Transverse colon (tissue), 4 donors: ENCODE results near the gene CRYZL1. TPM values are rescaled to one million over a fixed set of nuclear protein-coding genes. Genes with fewer than 3 reads are reported as not detected.
A peak's percentile ranks its signal among the peaks of the same experiment; 100 is the strongest.

Experiments
- DNase-seq: peaks from one replicate; pipeline ENCODE4 v3.0.0-alpha.2; 2019
- H3K27ac ChIP-seq, 4 donors: fragments of 200-600 bp; sonication (generic); 2 replicates each; pipeline ENCODE4 v1.5.1; 2016 to 2018; ENCODE audit warnings: inconsistent platforms in 4 of 4
- H3K27me3 ChIP-seq: fragments of 200-600 bp; sonication (generic); 2 replicates; pipeline ENCODE4 v1.5.1; 2017; ENCODE audit warnings: inconsistent platforms
- H3K36me3 ChIP-seq, 4 donors: fragments of 200-600 bp; sonication (generic); 2 replicates each; pipeline ENCODE4 v1.5.1; 2017 to 2019; ENCODE audit warnings: inconsistent platforms in 4 of 4
- H3K4me1 ChIP-seq, 4 donors: fragments of 200-600 bp; sonication (generic); 2 replicates each; pipeline ENCODE4 v1.5.1; 2017 to 2020; ENCODE audit warnings: inconsistent platforms in 4 of 4
- H3K4me3 ChIP-seq, 4 donors: fragments of 200-600 bp; sonication (generic); 1 replicate in 1 of 4; 2 replicates in 3 of 4; pipeline versions ENCODE4 v1.5.1 to v1.6.1; 2017 to 2019; ENCODE audit warnings: inconsistent platforms in 4 of 4
- H3K9me3 ChIP-seq, 2 donors: fragments of 200-600 bp; sonication (generic); 2 replicates each; pipeline ENCODE4 v1.5.1; 2017 to 2019; ENCODE audit warnings: inconsistent platforms in 2 of 2
- CTCF ChIP-seq, 5 experiments: fragments of 200-600 bp in 3 of 5; fragments of 450-650 bp in 2 of 5; sonication (generic) in 3 of 5; IDR thresholded peaks; 1 replicate in 2 of 5; 2 replicates in 3 of 5; pipeline ENCODE4 v1.5.1; 2016 to 2017; ENCODE audit warnings: antibody characterized with exemption in 5 of 5, inconsistent platforms in 3 of 5, mild to moderate bottlenecking in 2 of 5, moderate library complexity in 1 of 5
- EP300 ChIP-seq: sonication (generic); formaldehyde crosslinking; IDR thresholded peaks from one replicate; pipeline ENCODE4 v1.6.1; 2017; ENCODE audit warnings: antibody characterized with exemption, low read depth
- POLR2A ChIP-seq: fragments of 450-650 bp; IDR thresholded peaks from one replicate; pipeline ENCODE4 v1.6.1; 2016; ENCODE audit warnings: antibody characterized with exemption, mild to moderate bottlenecking, moderate library complexity
- POLR2AphosphoS5 ChIP-seq, 3 donors: sonication (generic); formaldehyde crosslinking; IDR thresholded peaks; one replicate each; pipeline ENCODE4 v1.6.1; 2016; ENCODE audit warnings: antibody characterized with exemption in 3 of 3
- WGBS, 2 donors: methylation state at CpG; one replicate each; pipeline ENCODE4 v1.1.5; 2018; ENCODE audit warnings: low coverage in 1 of 2; 5-methylcytosine and 5-hydroxymethylcytosine counted together
- in situ Hi-C, 4 donors: fragments of 200-750 bp; cut with MboI; loops; one replicate each; pipeline versions ENCODE4 v1.15.0 to v1.15.1; 2017; ENCODE audit warnings: low sequenced_read_pairs in 3 of 4, low pct_ligation_motif_present in 1 of 4, low pct_unique_long_range_greater_than_20kb in 1 of 4
- intact Hi-C: fragments of 100-400 bp; cut with DNase I; formaldehyde crosslinking; loops from one replicate; pipeline ENCODE4 v1.15.1; 2023; ENCODE audit warnings: low total_unique reads
- total RNA-seq, 4 donors: library from RNA; depleted of rRNA; stranded (reverse); fragments of >200 nt; gene quantifications; one replicate each; pipeline ENCODE4 v1.1.0, GENCODE V29; 2016

Gene CRYZL1
- 10 to 100 TPM; 27.7 to 58.9 (median 43.6) TPM for total RNA-seq

- H3K4me3 ChIP-seq: peak within 1 kb of the TSS; percentile 85 to 99 (median 90)
These were observed at the start of gene CRYZL1 for GRCh38 chr21:33641352-33642026. Gene CRYZL1 (minus strand): TSS chr21:33641741. CDS start chr21:33631551, 10,190 bp downstream.

GRCh38 chr21:33690874-33691273 lies 49.3 kb upstream of the CRYZL1 start:
- TF ChIP-seq POLR2A (no peak), EP300 (no peak), POLR2AphosphoS5 (IDR thresholded peaks at IDR 0.05) (no peak), CTCF (IDR thresholded peaks at IDR 0.05) (no peak)
- Histone ChIP-seq H3K4me1 (peaks cover 0 to 19% (median 5%) of the 10 kb centered on the region in 4 donors), H3K4me3 (no peak overlapping the region), H3K27ac (no peak overlapping the region), H3K36me3 (no peaks in the 10 kb centered on the region), H3K27me3 (no peaks in the 10 kb centered on the region), H3K9me3 (no peaks in the 10 kb centered on the region)
- intact Hi-C loops: no loop called here
- in situ Hi-C loops: no loop called here
- no peak for DNase-seq
- WGBS, 2 donors: 66 to 75% methylated on average over 4 to 5 of the region's 5 CpGs

More at GRCh38 chr21:33641352-33642026, at the start of gene CRYZL1:
- no peaks in the 10 kb centered on the region for H3K27me3 ChIP-seq
- TF ChIP-seq CTCF (IDR thresholded peaks at IDR 0.05) (no peak), POLR2AphosphoS5 (IDR thresholded peaks at IDR 0.05) (peak; percentile 64 to 86 (median 76)), POLR2A (peak; percentile 80)
- no peaks in the 10 kb centered on the region for H3K9me3 ChIP-seq
- intact Hi-C loops: loop anchor here (10.0 kb wide), 1 partner anchor 1703 kb away; no protein-coding TSS in a partner anchor
- H3K27ac ChIP-seq: peak within 1 kb of the TSS; percentile 93 to 97 (median 94)
- WGBS, 2 donors: 0% methylated on average over 3 to 37 of the region's 38 CpGs
- peak; percentile 100 for DNase-seq
- in situ Hi-C loops: no loop called here
- H3K36me3 ChIP-seq: no peaks in the 10 kb centered on the region
- peaks cover 11 to 71% (median 23%) of the 10 kb centered on the region in 4 donors for H3K4me1 ChIP-seq

GRCh38 chr21:33688353-33688752 lies 46.8 kb upstream of the CRYZL1 start:
- no peak overlapping the region for H3K4me3 ChIP-seq
- in situ Hi-C loops: no loop called here
- 77 to 92% methylated on average over 1 of the region's 1 CpG for WGBS, 2 donors
- no peak overlapping the region for H3K27ac ChIP-seq
- no peaks in the 10 kb centered on the region for H3K27me3 ChIP-seq
- DNase-seq: no peak
- intact Hi-C loops: no loop called here
- peaks cover 3 to 34% (median 14%) of the 10 kb centered on the region in 4 donors for H3K4me1 ChIP-seq
- no peaks in the 10 kb centered on the region for H3K36me3 ChIP-seq
- TF ChIP-seq EP300 (no peak), POLR2AphosphoS5 (IDR thresholded peaks at IDR 0.05) (no peak), POLR2A (no peak), CTCF (IDR thresholded peaks at IDR 0.05) (no peak)
- H3K9me3 ChIP-seq: no peaks in the 10 kb centered on the region

- WGBS, 2 donors: 63 to 71% methylated on average over 3 of the region's 3 CpGs
- no peaks in the 10 kb centered on the region for H3K27me3 ChIP-seq
- in situ Hi-C loops (no loop called here), intact Hi-C loops (no loop called here)
- H3K9me3 ChIP-seq: no peaks in the 10 kb centered on the region
- peaks cover 6 to 39% (median 14%) of the 10 kb centered on the region in 4 donors for H3K4me1 ChIP-seq
- H3K27ac ChIP-seq: no peak overlapping the region
- TF ChIP-seq CTCF (IDR thresholded peaks at IDR 0.05): no peak
- TF ChIP-seq POLR2AphosphoS5 (IDR thresholded peaks at IDR 0.05): no peak
- no peak for DNase-seq
- H3K4me3 ChIP-seq: no peak overlapping the region
- no peaks in the 10 kb centered on the region for H3K36me3 ChIP-seq
These were observed 46.1 kb upstream of the CRYZL1 start for GRCh38 chr21:33687634-33688033.
